ENCODE data around the gene GPN3. TPM values are rescaled to one million over a fixed set of nuclear protein-coding genes. Genes with fewer than 3 reads are reported as not detected.

Gene GPN3
- total RNA-seq, 3 donors from 2014 or later (not counting 1 experiment from before 2014, with no cell fraction given), result 4.7 to 10.4 (median 6.1) TPM

DNA sequence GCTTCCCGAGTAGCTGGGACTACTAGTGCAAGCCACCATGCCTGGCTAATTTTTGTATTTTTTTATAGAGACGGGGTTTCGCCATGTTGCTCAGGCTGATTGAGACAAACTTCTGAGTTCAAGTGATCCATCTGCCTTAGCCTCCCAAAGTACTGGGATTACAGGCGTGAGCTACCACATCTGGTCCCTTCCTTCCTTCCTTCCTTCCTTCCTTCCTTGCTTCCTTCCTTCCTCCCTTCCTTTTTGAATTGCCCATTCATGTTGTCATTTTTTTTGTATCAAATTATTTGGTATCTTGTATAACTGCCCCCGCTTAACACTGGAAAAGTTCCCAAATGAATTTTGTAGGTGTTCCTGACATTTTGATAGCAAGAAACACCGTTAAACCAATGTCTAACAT is 45.8 kb upstream of the GPN3 start:
- H3K4me3 Mint-ChIP-seq, result no peak overlapping the region

DNA sequence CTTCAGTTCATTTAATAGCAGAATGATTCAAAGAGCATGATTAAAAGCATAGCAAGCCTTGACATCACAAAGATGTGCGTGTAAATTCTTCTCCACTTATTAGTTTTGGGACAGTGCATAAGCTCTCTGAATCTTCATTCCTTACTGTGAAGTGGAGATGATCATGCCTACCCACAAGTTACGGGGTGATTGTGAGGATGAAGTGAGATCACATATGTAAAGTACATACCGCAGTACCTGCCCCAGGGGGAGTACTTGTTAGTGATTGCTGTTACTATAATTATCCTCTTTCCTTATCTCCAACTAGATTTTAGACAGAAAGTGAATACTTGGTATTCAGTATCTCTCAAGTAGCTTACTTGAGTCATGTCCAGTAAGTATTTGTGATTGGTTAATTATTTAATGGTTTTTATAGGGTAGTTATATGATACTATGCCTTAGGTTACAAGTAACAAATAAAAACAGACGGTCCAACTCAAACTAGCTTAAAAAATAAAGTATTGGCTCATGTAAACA is 40.1 kb upstream of the GPN3 start:
- H3K9me3 Mint-ChIP-seq, result no peaks in the 10 kb centered on the region
- no peaks in the 10 kb centered on the region for H3K36me3 ChIP-seq (ENCODE audit: control insufficient read depth, insufficient read depth, low read length)
- no peak overlapping the region for H3K4me3 ChIP-seq (ENCODE audit: low read length)
- ATAC-seq, result no peak
- H3K36me3 Mint-ChIP-seq, result no peaks in the 10 kb centered on the region
- H3K27me3 Mint-ChIP-seq (ENCODE audit: low read depth in 2 of 2), result no peaks in the 10 kb centered on the region
- H3K27ac Mint-ChIP-seq, result no peak overlapping the region
- no peaks in the 10 kb centered on the region for H3K27me3 ChIP-seq (ENCODE audit: control insufficient read depth, insufficient read depth, low read length)
- intact Hi-C loops (cut with micrococcal nuclease), result no loop called here
- H3K4me3 Mint-ChIP-seq, result no peak overlapping the region
- no CpG with 5 or more reads among the region's 4 CpGs for WGBS (ENCODE audit: insufficient coverage)
- no peaks in the 10 kb centered on the region for H3K4me1 ChIP-seq (ENCODE audit: control insufficient read depth, insufficient read depth, low read length)
- no peak overlapping the region for H3K27ac ChIP-seq (ENCODE audit: low read length)
- no peaks in the 10 kb centered on the region for H3K4me1 Mint-ChIP-seq
- no peaks in the 10 kb centered on the region for H3K9me3 ChIP-seq (ENCODE audit: control insufficient read depth, insufficient read depth, low read length)
- DNase-seq, result no peak
- TF ChIP-seq, protein P1, sequence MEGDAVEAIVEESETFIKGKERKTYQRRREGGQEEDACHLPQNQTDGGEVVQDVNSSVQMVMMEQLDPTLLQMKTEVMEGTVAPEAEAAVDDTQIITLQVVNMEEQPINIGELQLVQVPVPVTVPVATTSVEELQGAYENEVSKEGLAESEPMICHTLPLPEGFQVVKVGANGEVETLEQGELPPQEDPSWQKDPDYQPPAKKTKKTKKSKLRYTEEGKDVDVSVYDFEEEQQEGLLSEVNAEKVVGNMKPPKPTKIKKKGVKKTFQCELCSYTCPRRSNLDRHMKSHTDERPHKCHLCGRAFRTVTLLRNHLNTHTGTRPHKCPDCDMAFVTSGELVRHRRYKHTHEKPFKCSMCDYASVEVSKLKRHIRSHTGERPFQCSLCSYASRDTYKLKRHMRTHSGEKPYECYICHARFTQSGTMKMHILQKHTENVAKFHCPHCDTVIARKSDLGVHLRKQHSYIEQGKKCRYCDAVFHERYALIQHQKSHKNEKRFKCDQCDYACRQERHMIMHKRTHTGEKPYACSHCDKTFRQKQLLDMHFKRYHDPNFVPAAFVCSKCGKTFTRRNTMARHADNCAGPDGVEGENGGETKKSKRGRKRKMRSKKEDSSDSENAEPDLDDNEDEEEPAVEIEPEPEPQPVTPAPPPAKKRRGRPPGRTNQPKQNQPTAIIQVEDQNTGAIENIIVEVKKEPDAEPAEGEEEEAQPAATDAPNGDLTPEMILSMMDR (IDR thresholded peaks at IDR 0.05), result no peak

More for the DNA sequence above, 45.8 kb upstream of the GPN3 start:
- Histone ChIP-seq H3K4me3 (ENCODE audit: low read length) (no peak overlapping the region), H3K36me3 (ENCODE audit: control insufficient read depth, insufficient read depth, low read length) (no peaks in the 10 kb centered on the region), H3K9me3 (ENCODE audit: control insufficient read depth, insufficient read depth, low read length) (no peaks in the 10 kb centered on the region), H3K27me3 (ENCODE audit: control insufficient read depth, insufficient read depth, low read length) (no peaks in the 10 kb centered on the region), H3K27ac (ENCODE audit: low read length) (no peak overlapping the region), H3K4me1 (ENCODE audit: control insufficient read depth, insufficient read depth, low read length) (no peaks in the 10 kb centered on the region)
- intact Hi-C loops (cut with micrococcal nuclease), result loop anchor here (5.0 kb wide), 1 partner anchor 373 kb away; no protein-coding TSS in a partner anchor
- TF ChIP-seq, protein P1 (IDR thresholded peaks at IDR 0.05), result no peak
- Mint-ChIP-seq H3K27ac (no peak overlapping the region), H3K36me3 (no peaks in the 10 kb centered on the region), H3K4me1 (no peaks in the 10 kb centered on the region), H3K27me3 (ENCODE audit: low read depth in 2 of 2) (no peaks in the 10 kb centered on the region), H3K9me3 (no peaks in the 10 kb centered on the region)
- DNase-seq (no peak), ATAC-seq (no peak)
- WGBS (ENCODE audit: insufficient coverage), result 77% methylated on average over 4 of the region's 6 CpGs

DNA sequence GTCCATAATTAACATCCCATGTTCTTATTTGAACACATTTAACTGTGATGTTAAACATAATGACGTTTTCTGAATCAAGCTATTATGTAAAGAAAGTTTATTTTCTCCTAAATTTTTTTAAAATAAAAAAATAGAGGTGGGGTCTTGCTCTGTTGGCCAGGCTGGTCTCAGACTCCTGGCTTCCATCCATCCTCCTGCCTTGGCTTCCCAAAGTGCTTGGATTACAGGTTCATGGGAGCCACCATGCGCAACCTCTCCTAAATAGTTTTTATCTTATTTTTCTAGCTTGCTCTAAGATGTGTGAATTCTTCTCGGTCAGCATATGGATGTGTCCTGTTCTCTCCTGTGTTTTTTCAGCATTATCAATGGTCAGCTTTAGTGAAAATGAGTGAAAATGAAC is 37.3 kb upstream of the GPN3 start:
- no peaks in the 10 kb centered on the region for H3K9me3 Mint-ChIP-seq
- Histone ChIP-seq H3K27me3 (ENCODE audit: control insufficient read depth, insufficient read depth, low read length) (no peaks in the 10 kb centered on the region), H3K36me3 (ENCODE audit: control insufficient read depth, insufficient read depth, low read length) (no peaks in the 10 kb centered on the region), H3K27ac (ENCODE audit: low read length) (no peak overlapping the region), H3K4me1 (ENCODE audit: control insufficient read depth, insufficient read depth, low read length) (peaks cover 20% of the 10 kb centered on the region), H3K9me3 (ENCODE audit: control insufficient read depth, insufficient read depth, low read length) (no peaks in the 10 kb centered on the region), H3K4me3 (ENCODE audit: low read length) (no peak overlapping the region)
- TF ChIP-seq, protein P1 (IDR thresholded peaks at IDR 0.05), result no peak
- DNase-seq (no peak), ATAC-seq (no peak)
- no peak overlapping the region for H3K27ac Mint-ChIP-seq
- H3K4me3 Mint-ChIP-seq, result no peak overlapping the region
- H3K27me3 Mint-ChIP-seq (ENCODE audit: low read depth in 2 of 2), result no peaks in the 10 kb centered on the region
- no peaks in the 10 kb centered on the region for H3K36me3 Mint-ChIP-seq
- peaks cover 20 to 24% of the 10 kb centered on the region in 2 donors for H3K4me1 Mint-ChIP-seq
- 100% methylated on average over 2 of the region's 3 CpGs for WGBS (ENCODE audit: insufficient coverage)
- intact Hi-C loops (cut with micrococcal nuclease), result no loop called here

DNA sequence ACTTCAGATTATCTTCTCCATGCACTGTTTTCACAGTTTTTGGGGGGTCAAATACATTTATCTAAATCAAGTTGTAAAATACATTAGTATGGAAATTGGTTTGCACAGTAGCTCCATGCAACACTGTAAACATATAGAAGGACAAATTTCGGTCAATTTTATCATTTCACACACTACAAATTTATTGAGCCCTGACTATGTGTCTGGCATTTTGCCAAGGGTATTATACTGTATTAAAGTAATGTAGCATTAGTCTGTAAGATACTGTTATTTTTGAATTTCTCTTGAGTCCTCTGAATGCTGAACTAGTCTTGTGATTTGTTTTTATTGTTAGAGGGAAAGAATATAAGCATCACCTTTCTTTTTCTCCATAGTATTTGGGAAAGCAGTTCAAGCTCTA is 35.4 kb upstream of the GPN3 start:
- no CpG with 5 or more reads among the region's 1 CpG for WGBS (ENCODE audit: insufficient coverage)
- intact Hi-C loops (cut with micrococcal nuclease), result loop anchor here (2.0 to 5.0 kb wide), 2 partner anchors 79 to 221 kb away; partner anchors contain the start of genes ATP2A2 and PPTC7

More for the DNA sequence above, 35.4 kb upstream of the GPN3 start:
- Histone ChIP-seq H3K4me1 (ENCODE audit: control insufficient read depth, insufficient read depth, low read length) (peaks cover 20% of the 10 kb centered on the region), H3K36me3 (ENCODE audit: control insufficient read depth, insufficient read depth, low read length) (no peaks in the 10 kb centered on the region), H3K27me3 (ENCODE audit: control insufficient read depth, insufficient read depth, low read length) (no peaks in the 10 kb centered on the region), H3K4me3 (ENCODE audit: low read length) (no peak overlapping the region), H3K9me3 (ENCODE audit: control insufficient read depth, insufficient read depth, low read length) (no peaks in the 10 kb centered on the region), H3K27ac (ENCODE audit: low read length) (no peak overlapping the region)
- H3K27me3 Mint-ChIP-seq (ENCODE audit: low read depth in 2 of 2), result no peaks in the 10 kb centered on the region
- ATAC-seq (no peak), DNase-seq (no peak)
- TF ChIP-seq, protein P1 (IDR thresholded peaks at IDR 0.05), result no peak
- H3K36me3 Mint-ChIP-seq, result no peaks in the 10 kb centered on the region
- no peak overlapping the region for H3K4me3 Mint-ChIP-seq
- no peaks in the 10 kb centered on the region for H3K9me3 Mint-ChIP-seq
- peak overlapping the region in 1 of 2 donors; percentile 29 for H3K27ac Mint-ChIP-seq
- H3K4me1 Mint-ChIP-seq, result peaks cover 29 to 33% of the 10 kb centered on the region in 2 donors

All from natural killer cell (primary cell).